NCI-H128 (cell line): ENCODE data around the gene RASAL3.
"Not testable (repeated sequence)": the region's sequence is repeated elsewhere in the genome, so short reads cannot be mapped to it uniquely, and the experiment has no call there.

ENCODE experiments used
- DNase-seq: peaks from one replicate; lab custom pipeline; 2025; ENCODE audit not compliant: unreplicated experiment; lab: John Stamatoyannopoulos, UW

Gene RASAL3

GRCh38 chr19:15421136-15421695 is 43.1 kb downstream of the RASAL3 start:
- DNase-seq = no peak

GRCh38 chr19:15419413-15420025 is 44.8 kb downstream of the RASAL3 start:
- DNase-seq = no peak

- peak; percentile 99 for DNase-seq
Observed at GRCh38 chr19:15418579-15419412, 45.5 kb downstream of the RASAL3 start, which contains the start of gene AKAP8L. Gene AKAP8L, minus strand, starts transcription at chr19:15418988. Its CDS starts 65 bp downstream, at chr19:15418923.

GRCh38 chr19:15418231-15418578 is 46.1 kb downstream of the RASAL3 start:
- DNase-seq = no peak

- no peak for DNase-seq
Observed at GRCh38 chr19:15417699-15418098, 46.6 kb downstream of the RASAL3 start.

GRCh38 chr19:15412832-15413231 is 51.5 kb downstream of the RASAL3 start:
- DNase-seq = peak; percentile 39

GRCh38 chr19:15411351-15411750 is 53.0 kb downstream of the RASAL3 start:
- not testable (repeated sequence) for DNase-seq

GRCh38 chr19:15404780-15405211 is 59.5 kb downstream of the RASAL3 start:
- DNase-seq = no peak

- no peak for DNase-seq
Observed at GRCh38 chr19:15404097-15404779, 60.1 kb downstream of the RASAL3 start.

GRCh38 chr19:15403151-15403531 is 61.2 kb downstream of the RASAL3 start:
- DNase-seq = no peak

- no peak for DNase-seq
Observed at GRCh38 chr19:15402411-15403150, 61.8 kb downstream of the RASAL3 start.
